H1 (cell line): ENCODE results near the gene LMTK2. TPM values are rescaled to one million over a fixed set of nuclear protein-coding genes. Genes with fewer than 3 reads are reported as not detected.

Experiments
- CTCF ChIA-PET: fragments of 300-600 bp; sonication (Branson Sonifier 250); formaldehyde crosslinking; loops from one replicate; lab custom pipeline; 2021; ENCODE audit not compliant: partially characterized antibody; lab: Charles Lee
- POLR2A ChIA-PET: fragments of 300-600 bp; sonication (Branson Sonifier 250); formaldehyde crosslinking; loops from one replicate; lab custom pipeline; 2021; ENCODE audit warnings: inconsistent platforms; ENCODE audit not compliant: partially characterized antibody; lab: Charles Lee
- DNase-seq, 2 experiments: peaks; one replicate each; pipeline versions ENCODE4 v3.0.0 to v3.0.0-alpha.2; 2010 to 2022; ENCODE audit warnings: low spot score in 2 of 2, low read depth in 1 of 2, mixed read lengths in 1 of 2
- FAIRE-seq: peaks from 2 replicates; lab custom pipeline; 2011; peaks lifted over from hg19 to GRCh38; lab: Jason Lieb, UNC
- H2AFZ ChIP-seq: 2 replicates; pipeline ENCODE4 v1.8.1; 2012; ENCODE audit warnings: low read length, inconsistent platforms
- H2AK5ac ChIP-seq: 2 replicates; pipeline ENCODE4 v1.6.1; 2013; ENCODE audit warnings: low read depth, low read length
- H2BK120ac ChIP-seq: replicated peaks from 2 replicates; pipeline ENCODE3; 2013; ENCODE audit warnings: low read depth, low read length, inconsistent platforms
- H2BK12ac ChIP-seq: 2 replicates; pipeline ENCODE4 v1.6.1; 2013; ENCODE audit warnings: low read depth, low read length
- H2BK15ac ChIP-seq: 2 replicates; pipeline ENCODE4 v1.6.1; 2013; ENCODE audit warnings: low read length
- H2BK20ac ChIP-seq: 2 replicates; pipeline ENCODE4 v1.6.1; 2013; ENCODE audit warnings: low read length
- H2BK5ac ChIP-seq: 2 replicates; pipeline ENCODE4 v1.6.1; 2013; ENCODE audit warnings: low read depth, low read length
- H3K14ac ChIP-seq: 2 replicates; pipeline ENCODE4 v1.6.1; 2013; ENCODE audit warnings: inconsistent platforms; ENCODE audit not compliant: insufficient read length
- H3K18ac ChIP-seq: 2 replicates; pipeline ENCODE4 v1.6.1; 2013; ENCODE audit warnings: low read length; ENCODE audit errors: extremely low read depth
- H3K23ac ChIP-seq: 2 replicates; pipeline ENCODE4 v1.6.1; 2013; ENCODE audit warnings: inconsistent platforms; ENCODE audit not compliant: insufficient read length
- H3K23me2 ChIP-seq: 2 replicates; pipeline ENCODE4 v1.6.1; 2013; ENCODE audit warnings: low read depth, low read length
- H3K27ac ChIP-seq: 2 replicates; pipeline ENCODE4 v1.6.1; 2011; ENCODE audit warnings: low read depth, low read length, inconsistent platforms
- H3K27me3 ChIP-seq, 4 experiments: replicated peaks in 1 of 4; 1 replicate in 1 of 4; 2 replicates in 3 of 4; pipeline versions ENCODE4 v1.6.1 to v1.8.1; 2011 to 2013; ENCODE audit warnings: low read length in 3 of 4, mild to moderate bottlenecking in 3 of 4, inconsistent platforms in 2 of 4, mixed read lengths in 2 of 4, moderate library complexity in 1 of 4; ENCODE audit not compliant: control insufficient read depth in 3 of 4, insufficient read depth in 3 of 4; ENCODE audit errors: extremely low read depth in 1 of 4
- H3K36me3 ChIP-seq, 4 experiments: 2 replicates each; pipeline versions ENCODE4 v1.6.1 to v1.8.1; 2011 to 2013; ENCODE audit warnings: mild to moderate bottlenecking in 4 of 4, low read length in 3 of 4, moderate library complexity in 2 of 4, control low read depth in 1 of 4, inconsistent platforms in 1 of 4; ENCODE audit not compliant: insufficient read depth in 4 of 4, control insufficient read depth in 2 of 4
- H3K4ac ChIP-seq: replicated peaks from 2 replicates; pipeline ENCODE3; 2013; ENCODE audit warnings: low read length, low read depth, mixed read lengths, inconsistent platforms; ENCODE audit not compliant: insufficient read length
- H3K4me1 ChIP-seq, 4 experiments: replicated peaks in 1 of 4; 1 replicate in 1 of 4; 2 replicates in 3 of 4; pipeline versions ENCODE4 v1.6.1 to v1.8.1; 2011 to 2013; ENCODE audit warnings: low read length in 3 of 4, inconsistent platforms in 2 of 4, mixed read lengths in 1 of 4; ENCODE audit not compliant: insufficient read depth in 4 of 4, control insufficient read depth in 3 of 4
- H3K4me2 ChIP-seq, 2 experiments: 2 replicates each; pipeline versions ENCODE4 v1.6.1 to v1.8.1; 2011 to 2013; ENCODE audit warnings: low read depth in 2 of 2, low read length in 2 of 2, control low read depth in 1 of 2, inconsistent platforms in 1 of 2, mild to moderate bottlenecking in 1 of 2; ENCODE audit not compliant: insufficient read depth in 1 of 2
- H3K4me3 ChIP-seq, 4 experiments: fragments of 200-600, 300-600 bp in 1 of 4; sonication (generic), shearing (Covaris generic), sonication (Bioruptor Twin) in 1 of 4; 2 replicates each; pipeline versions ENCODE4 v1.5.1 to v1.8.1; 2011 to 2016; ENCODE audit warnings: low read length in 4 of 4, low read depth in 3 of 4, control low read depth in 2 of 4, inconsistent platforms in 2 of 4, mild to moderate bottlenecking in 2 of 4, mixed read lengths in 1 of 4, moderate library complexity in 1 of 4; ENCODE audit not compliant: insufficient read depth in 2 of 4; ENCODE audit errors: extremely low read depth in 1 of 4
- H3K56ac ChIP-seq: replicated peaks from 2 replicates; pipeline ENCODE3; 2013; ENCODE audit warnings: low read depth, mild to moderate bottlenecking, mixed read lengths, low read length, inconsistent platforms; ENCODE audit not compliant: insufficient read length
- H3K79me1 ChIP-seq: 2 replicates; pipeline ENCODE4 v1.6.1; 2013; ENCODE audit warnings: low read depth, low read length, control low read depth
- H3K79me2 ChIP-seq, 2 experiments: 2 replicates each; pipeline versions ENCODE4 v1.6.1 to v1.8.1; 2012 to 2013; ENCODE audit warnings: low read length in 2 of 2, mild to moderate bottlenecking in 2 of 2, inconsistent platforms in 1 of 2; ENCODE audit not compliant: insufficient read depth in 2 of 2, control insufficient read depth in 1 of 2
- H3K9ac ChIP-seq, 4 experiments: replicated peaks in 1 of 4; 1 replicate in 1 of 4; 2 replicates in 3 of 4; pipeline versions ENCODE4 v1.6.1 to v1.8.1; 2011 to 2013; ENCODE audit warnings: low read depth in 3 of 4, low read length in 3 of 4, control low read depth in 2 of 4, mild to moderate bottlenecking in 2 of 4, moderate library complexity in 2 of 4, inconsistent platforms in 1 of 4; ENCODE audit errors: extremely low read depth in 1 of 4
- H3K9me3 ChIP-seq, 2 experiments: 2 replicates each; pipeline versions ENCODE4 v1.6.1 to v1.8.1; 2012 to 2013; ENCODE audit warnings: mild to moderate bottlenecking in 2 of 2, moderate library complexity in 2 of 2, control low read depth in 1 of 2, inconsistent platforms in 1 of 2, low read depth in 1 of 2, low read length in 1 of 2, mixed read lengths in 1 of 2; ENCODE audit not compliant: insufficient read depth in 2 of 2
- H4K20me1 ChIP-seq, 2 experiments: replicated peaks in 1 of 2; 2 replicates each; pipeline versions ENCODE3 to v1.8.1; 2011 to 2013; ENCODE audit warnings: inconsistent platforms in 2 of 2, low read length in 2 of 2, mild to moderate bottlenecking in 1 of 2; ENCODE audit not compliant: insufficient read depth in 2 of 2, control insufficient read depth in 1 of 2
- H4K5ac ChIP-seq: 2 replicates; pipeline ENCODE4 v1.6.1; 2013; ENCODE audit warnings: low read length, low read depth, mixed read lengths, inconsistent platforms; ENCODE audit not compliant: insufficient read length
- H4K8ac ChIP-seq: 2 replicates; pipeline ENCODE4 v1.8.0; 2013; ENCODE audit warnings: mild to moderate bottlenecking, moderate library complexity, low read length, inconsistent platforms; ENCODE audit not compliant: insufficient read depth; ENCODE audit errors: extremely low read depth
- H4K91ac ChIP-seq: replicated peaks from 2 replicates; pipeline ENCODE3; 2013; ENCODE audit warnings: low read length, mixed read lengths, inconsistent platforms; ENCODE audit not compliant: insufficient read length
- CBX8 ChIP-seq: fragments of 300-800, 300-1000 bp; sonication (generic); IDR thresholded peaks from 2 replicates; pipeline ENCODE4 v1.7.1; 2016; ENCODE audit warnings: low read depth, low read length, borderline replicate concordance
- EGR1 ChIP-seq: IDR thresholded peaks from 2 replicates; pipeline ENCODE4 v1.6.1; 2011; ENCODE audit warnings: low read depth, low read length, borderline replicate concordance
- HDAC6 ChIP-seq: IDR thresholded peaks from one replicate; pipeline ENCODE4 v1.7.1; 2012; ENCODE audit warnings: low read depth, mild to moderate bottlenecking, inconsistent platforms, low read length, moderate library complexity
- MAFK ChIP-seq: IDR thresholded peaks from 2 replicates; pipeline ENCODE4 v1.6.1; 2012; ENCODE audit warnings: low read depth, mild to moderate bottlenecking, improper control_type of control experiment, low read length
- RFX5 ChIP-seq: IDR thresholded peaks from 2 replicates; pipeline ENCODE4 v1.6.1; 2011; ENCODE audit warnings: low read depth, low read length, improper control_type of control experiment, borderline replicate concordance
- SP4 ChIP-seq: IDR thresholded peaks from 2 replicates; pipeline ENCODE4 v1.6.1; 2012; ENCODE audit warnings: low read length, inconsistent platforms
- TEAD4 ChIP-seq: IDR thresholded peaks from 2 replicates; pipeline ENCODE4 v1.6.1; 2012; ENCODE audit warnings: low read depth, low read length, inconsistent platforms, mixed read lengths
- WGBS, 2 experiments: shearing (Covaris generic) in 1 of 2; methylation state at CpG; one replicate each; pipeline versions ENCODE4 v1.1.6 to v1.1.7; 2013 to 2015; ENCODE audit warnings: low lambda C conversion rate in 2 of 2, mixed read lengths in 2 of 2, inconsistent platforms in 1 of 2, low coverage in 1 of 2, missing lambda C conversion rate in 1 of 2; ENCODE audit not compliant: insufficient replicate concordance in 2 of 2, insufficient coverage in 1 of 2, insufficient read length in 1 of 2; ENCODE audit errors: extremely low coverage in 1 of 2, missing lambda C conversion rate in 1 of 2; 5-methylcytosine and 5-hydroxymethylcytosine counted together
- polyA plus RNA-seq, 7 experiments: library from polyadenylated mRNA; depleted of rRNA in 3 of 7; stranded (reverse) in 5 of 7; unstranded in 2 of 7; fragments of >200 nt in 5 of 7; fragments of 200-250 nt in 2 of 7; gene quantifications; 1 replicate in 5 of 7; 2 replicates in 1 of 7; 4 replicates in 1 of 7; pipeline versions ENCODE4 v1.2.1 to v1.2.3, GENCODE V29; 2011 to 2013; ENCODE audit warnings: missing spikeins in 2 of 7, mixed read lengths in 2 of 7
- total RNA-seq: library from RNA; stranded (reverse); fragmentation: NEBNext Ultra II Directional; extraction: Animal tissue kit (Norgen Biotek cat#: 25700); gene quantifications from 2 replicates; pipeline ENCODE4 v1.2.1, GENCODE V29; 2021

LMTK2 gene
- total and polyA plus RNA-seq, 2 of the 8 experiments (the other 6 are each of a cell fraction or from before 2014, with no cell fraction given), result 9.7 to 30.7 TPM

DNA sequence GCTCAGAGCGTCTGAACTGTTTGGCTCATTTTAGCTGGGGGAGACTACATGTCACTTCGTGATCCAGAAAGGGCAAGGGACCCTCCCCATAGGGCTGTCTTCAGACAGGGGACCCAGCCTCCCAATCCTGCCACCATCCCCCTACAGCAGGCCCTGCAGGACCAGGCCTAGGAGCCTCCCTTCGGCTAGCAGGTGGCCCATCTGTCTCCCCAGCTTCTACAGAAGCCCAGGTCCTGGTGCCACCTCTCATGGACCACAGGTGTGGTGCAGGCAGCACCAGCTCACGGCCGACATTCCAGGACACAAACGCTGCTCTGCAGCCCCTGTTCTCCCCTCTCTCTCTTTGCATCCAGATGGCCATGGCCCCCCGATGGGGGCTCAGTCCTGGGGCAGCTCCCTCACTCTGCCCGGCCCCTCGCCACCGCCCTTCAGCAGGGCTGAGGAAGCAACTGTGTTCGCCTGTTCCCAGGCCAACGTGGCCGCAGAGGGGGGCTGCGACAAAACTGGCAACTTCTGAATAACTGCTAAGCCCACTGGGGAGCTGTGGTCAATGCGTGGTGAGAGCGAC, 135.1 kb downstream of the LMTK2 start:
- CTCF ChIA-PET, result interaction anchor here (0.6 to 2.3 kb wide), 12 partner anchors 9 to 220 kb away, joined by 3 to 15 read pairs (median 3); no protein-coding TSS in a partner anchor
- H3K9me3 ChIP-seq, result no peaks in the 10 kb centered on the region
- H3K27me3 ChIP-seq, result no peaks in the 10 kb centered on the region
- no peak overlapping the region for H3K18ac ChIP-seq
- POLR2A ChIA-PET, result interaction anchor here (0.8 kb wide), 1 partner anchor 9 kb away, joined by 3 read pairs; no protein-coding TSS in a partner anchor
- H4K8ac ChIP-seq, result peak overlapping the region; percentile 22; the same call in 1 of the 2 replicates
- H3K4ac ChIP-seq, result no peak overlapping the region
- no peak overlapping the region for H3K56ac ChIP-seq
- no peaks in the 10 kb centered on the region for H3K79me1 ChIP-seq
- 80% methylated on average over 13 of the region's 16 CpGs; no CpG with 5 or more reads in 1 of the 2 experiments for WGBS, 2 experiments
- no peak overlapping the region for H3K14ac ChIP-seq
- no peak overlapping the region for H3K23ac ChIP-seq
- no peak overlapping the region for H2BK20ac ChIP-seq
- H3K9ac ChIP-seq, result no peak overlapping the region
- H2BK5ac ChIP-seq, result no peak overlapping the region
- peaks cover 0 to 3% of the 10 kb centered on the region in 2 experiments for H4K20me1 ChIP-seq
- no peaks in the 10 kb centered on the region for H3K79me2 ChIP-seq
- no peak overlapping the region for H2BK12ac ChIP-seq
- H3K27ac ChIP-seq, result no peak overlapping the region
- 0 out of 2 replicates have a peak, but pooled peaks have one; percentile 17 for TF ChIP-seq TEAD4
- no peak for TF ChIP-seq EGR1
- no peak for TF ChIP-seq RFX5
- no peak for TF ChIP-seq MAFK
- TF ChIP-seq HDAC6, result no peak
- no peak for TF ChIP-seq SP4
- no peak for TF ChIP-seq CBX8
- peaks cover 8% of the 10 kb centered on the region; the same call in 1 of the 2 replicates for H3K23me2 ChIP-seq
- DNase-seq (no peak), FAIRE-seq (no peak)
- H3K4me1 ChIP-seq, result peaks cover 0 to 6% (median 0%) of the 10 kb centered on the region in 4 experiments; a peak in 3 of 7 replicates
- no peak overlapping the region for H2BK15ac ChIP-seq
- H2BK120ac ChIP-seq, result no peak overlapping the region
- no peaks in the 10 kb centered on the region for H3K36me3 ChIP-seq
- H4K91ac ChIP-seq, result no peak overlapping the region
- no peak overlapping the region for H2AFZ ChIP-seq
- no peak overlapping the region for H4K5ac ChIP-seq
- no peak overlapping the region for H3K4me3 ChIP-seq
- H3K4me2 ChIP-seq, result no peak overlapping the region
- no peak overlapping the region for H2AK5ac ChIP-seq
